H1 (cell line): ENCODE data around the gene BFSP2. TPM values are rescaled to one million over a fixed set of nuclear protein-coding genes. Genes with fewer than 3 reads are reported as not detected.

ENCODE experiments used
- ASH2L ChIP-seq: fragments of 200-600, 300-600 bp; sonication (generic); IDR thresholded peaks from one replicate; pipeline ENCODE4 v1.7.1; 2017; ENCODE audit warnings: low read length
- RFX5 ChIP-seq: IDR thresholded peaks from 2 replicates; pipeline ENCODE4 v1.6.1; 2011; ENCODE audit warnings: low read depth, low read length, improper control_type of control experiment, borderline replicate concordance
- SP2 ChIP-seq: IDR thresholded peaks from 2 replicates; pipeline ENCODE4 v1.6.1; 2012; ENCODE audit warnings: mild to moderate bottlenecking, low read length, inconsistent platforms
- ZNF274 ChIP-seq: IDR thresholded peaks from 2 replicates; pipeline ENCODE4 v1.7.0; 2012; ENCODE audit warnings: low read length, borderline replicate concordance; ENCODE audit errors: extremely low read depth
- polyA plus RNA-seq, 7 experiments: library from polyadenylated mRNA; depleted of rRNA in 3 of 7; stranded (reverse) in 5 of 7; unstranded in 2 of 7; fragments of >200 nt in 5 of 7; fragments of 200-250 nt in 2 of 7; gene quantifications; 1 replicate in 5 of 7; 2 replicates in 1 of 7; 4 replicates in 1 of 7; pipeline versions ENCODE4 v1.2.1 to v1.2.3, GENCODE V29; 2011 to 2013; ENCODE audit warnings: missing spikeins in 2 of 7, mixed read lengths in 2 of 7
- total RNA-seq: library from RNA; stranded (reverse); fragmentation: NEBNext Ultra II Directional; extraction: Animal tissue kit (Norgen Biotek cat#: 25700); gene quantifications from 2 replicates; pipeline ENCODE4 v1.2.1, GENCODE V29; 2021
- TF ChIP-seq, protein P1 (sequence below): IDR thresholded peaks from 2 replicates; pipeline ENCODE4 v1.6.1; 2012; ENCODE audit warnings: inconsistent platforms
- TF ChIP-seq, protein P2 (sequence below): fragments of 300-600 bp; sonication (generic); IDR thresholded peaks from 2 replicates; pipeline ENCODE4 v1.7.1; 2012; ENCODE audit warnings: low read length, moderate library complexity, mild to moderate bottlenecking, inconsistent platforms; ENCODE audit not compliant: insufficient replicate concordance
- TF ChIP-seq, protein P3 (sequence below), 3 experiments: IDR thresholded peaks; 1 replicate in 2 of 3; 2 replicates in 1 of 3; pipeline versions ENCODE4 v1.5.1 to v1.6.1; 2011; ENCODE audit warnings: low read length in 3 of 3, mild to moderate bottlenecking in 3 of 3, inconsistent platforms in 2 of 3, low read depth in 1 of 3, moderate library complexity in 1 of 3; ENCODE audit not compliant: insufficient read depth in 1 of 3; ENCODE audit errors: control extremely low read depth in 1 of 3

BFSP2 gene
- total and polyA plus RNA-seq, 2 of the 8 experiments (the other 6 are each of a cell fraction or from before 2014, with no cell fraction given) = not detected

DNA sequence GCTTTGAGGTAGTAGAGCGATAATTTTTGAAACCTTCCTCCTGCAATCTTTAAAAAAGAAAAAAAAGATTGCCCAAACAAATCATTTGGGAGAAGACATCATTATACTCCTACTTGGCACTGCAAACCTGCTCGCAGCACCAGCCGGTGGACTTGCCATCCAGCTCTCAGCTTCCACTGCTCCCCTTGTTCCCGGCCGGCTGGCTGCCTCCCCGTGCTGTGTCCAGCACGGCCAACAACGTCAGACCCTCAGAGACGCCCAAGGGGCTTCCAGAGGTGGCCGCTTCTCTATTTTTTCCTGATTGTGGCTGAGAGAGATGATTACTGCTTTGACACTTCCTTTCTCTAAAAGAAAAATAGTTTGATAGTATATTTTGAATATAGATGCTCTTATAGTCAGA is 3.0 kb upstream of the BFSP2 start (continued):
- TF ChIP-seq, protein P1, sequence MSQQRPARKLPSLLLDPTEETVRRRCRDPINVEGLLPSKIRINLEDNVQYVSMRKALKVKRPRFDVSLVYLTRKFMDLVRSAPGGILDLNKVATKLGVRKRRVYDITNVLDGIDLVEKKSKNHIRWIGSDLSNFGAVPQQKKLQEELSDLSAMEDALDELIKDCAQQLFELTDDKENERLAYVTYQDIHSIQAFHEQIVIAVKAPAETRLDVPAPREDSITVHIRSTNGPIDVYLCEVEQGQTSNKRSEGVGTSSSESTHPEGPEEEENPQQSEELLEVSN = no peak
- TF ChIP-seq ASH2L (no peak), ZNF274 (no peak), SP2 (no peak), RFX5 (no peak)
- TF ChIP-seq, protein P2, sequence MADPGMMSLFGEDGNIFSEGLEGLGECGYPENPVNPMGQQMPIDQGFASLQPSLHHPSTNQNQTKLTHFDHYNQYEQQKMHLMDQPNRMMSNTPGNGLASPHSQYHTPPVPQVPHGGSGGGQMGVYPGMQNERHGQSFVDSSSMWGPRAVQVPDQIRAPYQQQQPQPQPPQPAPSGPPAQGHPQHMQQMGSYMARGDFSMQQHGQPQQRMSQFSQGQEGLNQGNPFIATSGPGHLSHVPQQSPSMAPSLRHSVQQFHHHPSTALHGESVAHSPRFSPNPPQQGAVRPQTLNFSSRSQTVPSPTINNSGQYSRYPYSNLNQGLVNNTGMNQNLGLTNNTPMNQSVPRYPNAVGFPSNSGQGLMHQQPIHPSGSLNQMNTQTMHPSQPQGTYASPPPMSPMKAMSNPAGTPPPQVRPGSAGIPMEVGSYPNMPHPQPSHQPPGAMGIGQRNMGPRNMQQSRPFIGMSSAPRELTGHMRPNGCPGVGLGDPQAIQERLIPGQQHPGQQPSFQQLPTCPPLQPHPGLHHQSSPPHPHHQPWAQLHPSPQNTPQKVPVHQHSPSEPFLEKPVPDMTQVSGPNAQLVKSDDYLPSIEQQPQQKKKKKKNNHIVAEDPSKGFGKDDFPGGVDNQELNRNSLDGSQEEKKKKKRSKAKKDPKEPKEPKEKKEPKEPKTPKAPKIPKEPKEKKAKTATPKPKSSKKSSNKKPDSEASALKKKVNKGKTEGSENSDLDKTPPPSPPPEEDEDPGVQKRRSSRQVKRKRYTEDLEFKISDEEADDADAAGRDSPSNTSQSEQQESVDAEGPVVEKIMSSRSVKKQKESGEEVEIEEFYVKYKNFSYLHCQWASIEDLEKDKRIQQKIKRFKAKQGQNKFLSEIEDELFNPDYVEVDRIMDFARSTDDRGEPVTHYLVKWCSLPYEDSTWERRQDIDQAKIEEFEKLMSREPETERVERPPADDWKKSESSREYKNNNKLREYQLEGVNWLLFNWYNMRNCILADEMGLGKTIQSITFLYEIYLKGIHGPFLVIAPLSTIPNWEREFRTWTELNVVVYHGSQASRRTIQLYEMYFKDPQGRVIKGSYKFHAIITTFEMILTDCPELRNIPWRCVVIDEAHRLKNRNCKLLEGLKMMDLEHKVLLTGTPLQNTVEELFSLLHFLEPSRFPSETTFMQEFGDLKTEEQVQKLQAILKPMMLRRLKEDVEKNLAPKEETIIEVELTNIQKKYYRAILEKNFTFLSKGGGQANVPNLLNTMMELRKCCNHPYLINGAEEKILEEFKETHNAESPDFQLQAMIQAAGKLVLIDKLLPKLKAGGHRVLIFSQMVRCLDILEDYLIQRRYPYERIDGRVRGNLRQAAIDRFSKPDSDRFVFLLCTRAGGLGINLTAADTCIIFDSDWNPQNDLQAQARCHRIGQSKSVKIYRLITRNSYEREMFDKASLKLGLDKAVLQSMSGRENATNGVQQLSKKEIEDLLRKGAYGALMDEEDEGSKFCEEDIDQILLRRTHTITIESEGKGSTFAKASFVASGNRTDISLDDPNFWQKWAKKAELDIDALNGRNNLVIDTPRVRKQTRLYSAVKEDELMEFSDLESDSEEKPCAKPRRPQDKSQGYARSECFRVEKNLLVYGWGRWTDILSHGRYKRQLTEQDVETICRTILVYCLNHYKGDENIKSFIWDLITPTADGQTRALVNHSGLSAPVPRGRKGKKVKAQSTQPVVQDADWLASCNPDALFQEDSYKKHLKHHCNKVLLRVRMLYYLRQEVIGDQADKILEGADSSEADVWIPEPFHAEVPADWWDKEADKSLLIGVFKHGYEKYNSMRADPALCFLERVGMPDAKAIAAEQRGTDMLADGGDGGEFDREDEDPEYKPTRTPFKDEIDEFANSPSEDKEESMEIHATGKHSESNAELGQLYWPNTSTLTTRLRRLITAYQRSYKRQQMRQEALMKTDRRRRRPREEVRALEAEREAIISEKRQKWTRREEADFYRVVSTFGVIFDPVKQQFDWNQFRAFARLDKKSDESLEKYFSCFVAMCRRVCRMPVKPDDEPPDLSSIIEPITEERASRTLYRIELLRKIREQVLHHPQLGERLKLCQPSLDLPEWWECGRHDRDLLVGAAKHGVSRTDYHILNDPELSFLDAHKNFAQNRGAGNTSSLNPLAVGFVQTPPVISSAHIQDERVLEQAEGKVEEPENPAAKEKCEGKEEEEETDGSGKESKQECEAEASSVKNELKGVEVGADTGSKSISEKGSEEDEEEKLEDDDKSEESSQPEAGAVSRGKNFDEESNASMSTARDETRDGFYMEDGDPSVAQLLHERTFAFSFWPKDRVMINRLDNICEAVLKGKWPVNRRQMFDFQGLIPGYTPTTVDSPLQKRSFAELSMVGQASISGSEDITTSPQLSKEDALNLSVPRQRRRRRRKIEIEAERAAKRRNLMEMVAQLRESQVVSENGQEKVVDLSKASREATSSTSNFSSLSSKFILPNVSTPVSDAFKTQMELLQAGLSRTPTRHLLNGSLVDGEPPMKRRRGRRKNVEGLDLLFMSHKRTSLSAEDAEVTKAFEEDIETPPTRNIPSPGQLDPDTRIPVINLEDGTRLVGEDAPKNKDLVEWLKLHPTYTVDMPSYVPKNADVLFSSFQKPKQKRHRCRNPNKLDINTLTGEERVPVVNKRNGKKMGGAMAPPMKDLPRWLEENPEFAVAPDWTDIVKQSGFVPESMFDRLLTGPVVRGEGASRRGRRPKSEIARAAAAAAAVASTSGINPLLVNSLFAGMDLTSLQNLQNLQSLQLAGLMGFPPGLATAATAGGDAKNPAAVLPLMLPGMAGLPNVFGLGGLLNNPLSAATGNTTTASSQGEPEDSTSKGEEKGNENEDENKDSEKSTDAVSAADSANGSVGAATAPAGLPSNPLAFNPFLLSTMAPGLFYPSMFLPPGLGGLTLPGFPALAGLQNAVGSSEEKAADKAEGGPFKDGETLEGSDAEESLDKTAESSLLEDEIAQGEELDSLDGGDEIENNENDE = no peak
- TF ChIP-seq, protein P3, sequence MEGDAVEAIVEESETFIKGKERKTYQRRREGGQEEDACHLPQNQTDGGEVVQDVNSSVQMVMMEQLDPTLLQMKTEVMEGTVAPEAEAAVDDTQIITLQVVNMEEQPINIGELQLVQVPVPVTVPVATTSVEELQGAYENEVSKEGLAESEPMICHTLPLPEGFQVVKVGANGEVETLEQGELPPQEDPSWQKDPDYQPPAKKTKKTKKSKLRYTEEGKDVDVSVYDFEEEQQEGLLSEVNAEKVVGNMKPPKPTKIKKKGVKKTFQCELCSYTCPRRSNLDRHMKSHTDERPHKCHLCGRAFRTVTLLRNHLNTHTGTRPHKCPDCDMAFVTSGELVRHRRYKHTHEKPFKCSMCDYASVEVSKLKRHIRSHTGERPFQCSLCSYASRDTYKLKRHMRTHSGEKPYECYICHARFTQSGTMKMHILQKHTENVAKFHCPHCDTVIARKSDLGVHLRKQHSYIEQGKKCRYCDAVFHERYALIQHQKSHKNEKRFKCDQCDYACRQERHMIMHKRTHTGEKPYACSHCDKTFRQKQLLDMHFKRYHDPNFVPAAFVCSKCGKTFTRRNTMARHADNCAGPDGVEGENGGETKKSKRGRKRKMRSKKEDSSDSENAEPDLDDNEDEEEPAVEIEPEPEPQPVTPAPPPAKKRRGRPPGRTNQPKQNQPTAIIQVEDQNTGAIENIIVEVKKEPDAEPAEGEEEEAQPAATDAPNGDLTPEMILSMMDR (IDR thresholded peaks at IDR 0.05; ENCODE audit: control extremely low read depth in 1 of 3, insufficient read depth in 1 of 3, low read depth in 1 of 3, low read length in 3 of 3) = no peak
- TF ChIP-seq, all 59 proteins: peak for 0
